HCT116 (cell line): ENCODE results near the gene UVRAG.

Source experiments
- EZH2 ChIP-seq: fragments of 200-600 bp; sonication (generic); IDR thresholded peaks from 2 replicates; pipeline ENCODE4 v1.6.1; 2017; ENCODE audit warnings: antibody characterized with exemption, mixed run types
- EZH2phosphoT487 ChIP-seq: fragments of 200-600 bp; IDR thresholded peaks from 2 replicates; pipeline ENCODE4 v1.6.1; 2018; ENCODE audit warnings: antibody characterized with exemption, borderline replicate concordance
- POLR2A ChIP-seq: IDR thresholded peaks from 2 replicates; pipeline ENCODE4 v1.7.0; 2011; ENCODE audit warnings: borderline replicate concordance; ENCODE audit not compliant: insufficient read depth, insufficient read length; ENCODE audit errors: extremely low read depth
- SIN3A ChIP-seq: IDR thresholded peaks from 2 replicates; pipeline ENCODE4 v1.6.1; 2012; ENCODE audit warnings: low read depth
- SP1 ChIP-seq: IDR thresholded peaks from 2 replicates; pipeline ENCODE4 v1.6.1; 2012; ENCODE audit warnings: low read depth
- SRF ChIP-seq: IDR thresholded peaks from 2 replicates; pipeline ENCODE4 v1.6.1; 2012; ENCODE audit warnings: low read depth
- TCF7L2 ChIP-seq: IDR thresholded peaks from 2 replicates; pipeline ENCODE4 v1.7.0; 2011; ENCODE audit warnings: borderline replicate concordance, inconsistent platforms; ENCODE audit not compliant: insufficient read depth, insufficient read length; ENCODE audit errors: extremely low read depth
- YY1 ChIP-seq: IDR thresholded peaks from 2 replicates; pipeline ENCODE4 v1.6.1; 2011; ENCODE audit warnings: low read length, low read depth, moderate library complexity, mild to moderate bottlenecking; ENCODE audit not compliant: insufficient replicate concordance; ENCODE audit errors: extremely low read depth
- TF ChIP-seq, protein P1 (sequence below), 3 experiments: fragments of 200-600 bp in 1 of 3; sonication (generic) in 1 of 3; IDR thresholded peaks in 2 of 3; conservative IDR thresholded peaks in 1 of 3; 2 replicates each; pipeline ENCODE4 v1.5.1; 2012 to 2017; ENCODE audit warnings: low read depth in 2 of 3, low read length in 2 of 3, antibody characterized with exemption in 1 of 3, borderline replicate concordance in 1 of 3, control low read depth in 1 of 3, mild to moderate bottlenecking in 1 of 3, mixed read lengths in 1 of 3, mixed run types in 1 of 3, moderate library complexity in 1 of 3; ENCODE audit not compliant: insufficient read depth in 1 of 3
- TF ChIP-seq, protein P2 (sequence below): IDR thresholded peaks from 2 replicates; pipeline ENCODE4 v1.6.1; 2012
- TF ChIP-seq, protein P3 (sequence below): IDR thresholded peaks from 2 replicates; pipeline ENCODE4 v1.6.1; 2012; ENCODE audit warnings: low read depth
- TF ChIP-seq, protein P4 (sequence below): IDR thresholded peaks from 2 replicates; pipeline ENCODE4 v1.6.1; 2012

DNA sequence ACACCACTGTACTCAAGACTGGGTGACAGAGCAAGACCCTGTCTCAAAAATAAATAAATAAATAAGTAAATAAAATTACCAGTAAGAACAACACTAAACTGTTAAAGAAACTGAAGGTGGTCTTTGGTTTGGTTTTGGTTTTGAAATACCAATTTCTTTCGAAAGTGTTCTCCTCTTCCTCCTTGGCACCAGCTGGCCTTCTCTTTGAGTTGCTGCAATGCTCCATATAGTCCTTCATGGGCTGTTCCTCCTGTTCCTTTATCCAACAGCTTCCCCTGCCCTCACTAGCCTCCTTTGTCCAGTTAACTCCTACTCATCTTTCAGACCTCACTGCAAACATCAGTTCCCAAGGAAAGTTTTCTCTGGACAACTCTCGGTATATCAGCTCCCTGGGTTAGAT is 5.0 kb upstream of the UVRAG start:
- TF ChIP-seq, protein P1, sequence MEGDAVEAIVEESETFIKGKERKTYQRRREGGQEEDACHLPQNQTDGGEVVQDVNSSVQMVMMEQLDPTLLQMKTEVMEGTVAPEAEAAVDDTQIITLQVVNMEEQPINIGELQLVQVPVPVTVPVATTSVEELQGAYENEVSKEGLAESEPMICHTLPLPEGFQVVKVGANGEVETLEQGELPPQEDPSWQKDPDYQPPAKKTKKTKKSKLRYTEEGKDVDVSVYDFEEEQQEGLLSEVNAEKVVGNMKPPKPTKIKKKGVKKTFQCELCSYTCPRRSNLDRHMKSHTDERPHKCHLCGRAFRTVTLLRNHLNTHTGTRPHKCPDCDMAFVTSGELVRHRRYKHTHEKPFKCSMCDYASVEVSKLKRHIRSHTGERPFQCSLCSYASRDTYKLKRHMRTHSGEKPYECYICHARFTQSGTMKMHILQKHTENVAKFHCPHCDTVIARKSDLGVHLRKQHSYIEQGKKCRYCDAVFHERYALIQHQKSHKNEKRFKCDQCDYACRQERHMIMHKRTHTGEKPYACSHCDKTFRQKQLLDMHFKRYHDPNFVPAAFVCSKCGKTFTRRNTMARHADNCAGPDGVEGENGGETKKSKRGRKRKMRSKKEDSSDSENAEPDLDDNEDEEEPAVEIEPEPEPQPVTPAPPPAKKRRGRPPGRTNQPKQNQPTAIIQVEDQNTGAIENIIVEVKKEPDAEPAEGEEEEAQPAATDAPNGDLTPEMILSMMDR (IDR thresholded peaks at IDR 0.05 in 2 of 3, conservative IDR thresholded peaks at IDR 0.05 in 1 of 3; ENCODE audit: borderline replicate concordance in 1 of 3, insufficient read depth in 1 of 3, low read depth in 2 of 3, low read length in 2 of 3), result no peak
- TF ChIP-seq POLR2A (no peak), TCF7L2 (no peak), SP1 (no peak), YY1 (no peak), EZH2 (no peak), SIN3A (no peak), EZH2phosphoT487 (no peak), SRF (no peak)
- TF ChIP-seq, protein P2, sequence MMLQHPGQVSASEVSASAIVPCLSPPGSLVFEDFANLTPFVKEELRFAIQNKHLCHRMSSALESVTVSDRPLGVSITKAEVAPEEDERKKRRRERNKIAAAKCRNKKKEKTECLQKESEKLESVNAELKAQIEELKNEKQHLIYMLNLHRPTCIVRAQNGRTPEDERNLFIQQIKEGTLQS, result no peak
- TF ChIP-seq, protein P3, sequence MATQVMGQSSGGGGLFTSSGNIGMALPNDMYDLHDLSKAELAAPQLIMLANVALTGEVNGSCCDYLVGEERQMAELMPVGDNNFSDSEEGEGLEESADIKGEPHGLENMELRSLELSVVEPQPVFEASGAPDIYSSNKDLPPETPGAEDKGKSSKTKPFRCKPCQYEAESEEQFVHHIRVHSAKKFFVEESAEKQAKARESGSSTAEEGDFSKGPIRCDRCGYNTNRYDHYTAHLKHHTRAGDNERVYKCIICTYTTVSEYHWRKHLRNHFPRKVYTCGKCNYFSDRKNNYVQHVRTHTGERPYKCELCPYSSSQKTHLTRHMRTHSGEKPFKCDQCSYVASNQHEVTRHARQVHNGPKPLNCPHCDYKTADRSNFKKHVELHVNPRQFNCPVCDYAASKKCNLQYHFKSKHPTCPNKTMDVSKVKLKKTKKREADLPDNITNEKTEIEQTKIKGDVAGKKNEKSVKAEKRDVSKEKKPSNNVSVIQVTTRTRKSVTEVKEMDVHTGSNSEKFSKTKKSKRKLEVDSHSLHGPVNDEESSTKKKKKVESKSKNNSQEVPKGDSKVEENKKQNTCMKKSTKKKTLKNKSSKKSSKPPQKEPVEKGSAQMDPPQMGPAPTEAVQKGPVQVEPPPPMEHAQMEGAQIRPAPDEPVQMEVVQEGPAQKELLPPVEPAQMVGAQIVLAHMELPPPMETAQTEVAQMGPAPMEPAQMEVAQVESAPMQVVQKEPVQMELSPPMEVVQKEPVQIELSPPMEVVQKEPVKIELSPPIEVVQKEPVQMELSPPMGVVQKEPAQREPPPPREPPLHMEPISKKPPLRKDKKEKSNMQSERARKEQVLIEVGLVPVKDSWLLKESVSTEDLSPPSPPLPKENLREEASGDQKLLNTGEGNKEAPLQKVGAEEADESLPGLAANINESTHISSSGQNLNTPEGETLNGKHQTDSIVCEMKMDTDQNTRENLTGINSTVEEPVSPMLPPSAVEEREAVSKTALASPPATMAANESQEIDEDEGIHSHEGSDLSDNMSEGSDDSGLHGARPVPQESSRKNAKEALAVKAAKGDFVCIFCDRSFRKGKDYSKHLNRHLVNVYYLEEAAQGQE, result no peak
- TF ChIP-seq, protein P4, sequence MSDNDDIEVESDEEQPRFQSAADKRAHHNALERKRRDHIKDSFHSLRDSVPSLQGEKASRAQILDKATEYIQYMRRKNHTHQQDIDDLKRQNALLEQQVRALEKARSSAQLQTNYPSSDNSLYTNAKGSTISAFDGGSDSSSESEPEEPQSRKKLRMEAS, result no peak
